Hepatocyte (in vitro differentiated cells): ENCODE measurements around the gene ADAMTS12.

Experiments used
- CTCF ChIP-seq: fragments of 200-600 bp; sonication (generic); IDR thresholded peaks from 2 replicates; pipeline ENCODE4 v1.5.1; 2016; ENCODE audit warnings: antibody characterized with exemption, mild to moderate bottlenecking; ENCODE audit not compliant: poor library complexity
- EZH2 ChIP-seq: fragments of 200-600 bp; sonication (generic); IDR thresholded peaks from 2 replicates; pipeline ENCODE4 v1.6.1; 2016; ENCODE audit warnings: antibody characterized with exemption, mild to moderate bottlenecking, borderline replicate concordance
- EZH2phosphoT487 ChIP-seq: fragments of 200-600 bp; sonication (generic); IDR thresholded peaks from one replicate; pipeline ENCODE4 v1.6.1; 2018; ENCODE audit warnings: antibody characterized with exemption, mild to moderate bottlenecking, low read depth, moderate library complexity; ENCODE audit not compliant: unreplicated experiment, severe bottlenecking

- TF ChIP-seq CTCF (no peak), EZH2 (no peak), EZH2phosphoT487 (no peak)
Measured at GRCh38 chr5:33480876-33481275, 410.9 kb downstream of the ADAMTS12 start.
